Neural cell (in vitro differentiated cells): Measurements from ENCODE around the gene ST3GAL4.

Experiments
- MXI1 ChIP-seq: fragments of 450-650 bp; conservative IDR thresholded peaks from 2 replicates; pipeline ENCODE4 v1.6.1; 2014; ENCODE audit warnings: antibody characterized with exemption, mild to moderate bottlenecking; ENCODE audit not compliant: poor library complexity, severe bottlenecking
- POLR2AphosphoS5 ChIP-seq: IDR thresholded peaks from 2 replicates; pipeline ENCODE4 v1.6.1; 2012
- TAF1 ChIP-seq: IDR thresholded peaks from 2 replicates; pipeline ENCODE4 v1.6.1; 2012; ENCODE audit warnings: low read depth
- TF ChIP-seq, protein P1 (sequence below): fragments of 450-650 bp; IDR thresholded peaks from 2 replicates; pipeline ENCODE4 v1.5.1; 2014; ENCODE audit warnings: antibody characterized with exemption, mild to moderate bottlenecking, moderate library complexity; ENCODE audit not compliant: poor library complexity, severe bottlenecking

DNA sequence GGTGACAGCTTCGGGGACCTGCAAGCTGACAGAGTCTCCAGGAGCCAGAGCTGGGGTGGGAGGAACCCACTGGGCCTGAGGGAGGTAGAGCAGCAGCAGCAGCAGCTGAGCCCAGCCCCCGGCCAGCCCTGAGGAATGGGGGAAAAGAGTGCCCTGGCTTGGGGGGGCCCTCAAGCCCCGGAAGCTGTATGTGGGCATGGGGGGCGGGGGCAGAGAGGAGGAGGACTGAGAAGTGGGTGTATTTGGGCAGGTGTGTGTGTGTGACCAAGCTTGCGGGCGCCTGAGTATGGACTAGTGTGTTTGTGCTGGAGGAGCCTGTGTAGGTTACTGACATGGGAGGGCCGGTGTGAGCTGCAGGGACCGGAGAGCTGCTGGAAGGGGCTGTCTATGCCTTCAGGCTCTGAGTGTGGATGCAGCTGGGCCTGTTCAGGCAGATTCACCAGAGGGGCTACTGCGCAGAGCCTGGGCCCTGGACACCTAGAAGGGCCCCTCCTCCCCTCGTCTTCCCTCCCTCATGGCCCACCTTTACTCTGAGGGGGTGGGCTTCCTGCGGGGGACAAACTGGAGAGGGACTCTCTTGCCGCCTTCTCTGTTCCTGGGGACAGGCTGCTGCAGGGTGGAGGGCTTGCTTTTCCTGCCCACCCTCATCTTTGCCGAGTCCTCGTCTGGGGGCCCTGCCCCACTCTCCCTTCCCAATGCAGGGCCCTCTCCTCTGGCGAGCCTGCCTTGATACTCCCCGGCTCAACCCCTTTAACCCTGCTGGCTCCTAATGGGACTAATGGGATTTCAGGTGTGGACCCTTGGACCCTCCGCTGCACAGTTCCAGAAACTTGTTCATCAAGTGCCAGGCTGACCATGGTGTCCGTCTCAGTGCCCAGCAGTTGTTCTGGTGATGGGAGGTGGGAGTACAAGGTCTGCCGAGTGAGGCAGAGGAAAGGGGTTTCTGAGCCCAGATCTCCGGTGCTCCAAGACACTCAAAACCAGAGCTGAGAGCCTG, 28.2 kb downstream of the ST3GAL4 start:
- TF ChIP-seq TAF1 (no peak), POLR2AphosphoS5 (no peak), MXI1 (no peak)
- TF ChIP-seq, protein P1, sequence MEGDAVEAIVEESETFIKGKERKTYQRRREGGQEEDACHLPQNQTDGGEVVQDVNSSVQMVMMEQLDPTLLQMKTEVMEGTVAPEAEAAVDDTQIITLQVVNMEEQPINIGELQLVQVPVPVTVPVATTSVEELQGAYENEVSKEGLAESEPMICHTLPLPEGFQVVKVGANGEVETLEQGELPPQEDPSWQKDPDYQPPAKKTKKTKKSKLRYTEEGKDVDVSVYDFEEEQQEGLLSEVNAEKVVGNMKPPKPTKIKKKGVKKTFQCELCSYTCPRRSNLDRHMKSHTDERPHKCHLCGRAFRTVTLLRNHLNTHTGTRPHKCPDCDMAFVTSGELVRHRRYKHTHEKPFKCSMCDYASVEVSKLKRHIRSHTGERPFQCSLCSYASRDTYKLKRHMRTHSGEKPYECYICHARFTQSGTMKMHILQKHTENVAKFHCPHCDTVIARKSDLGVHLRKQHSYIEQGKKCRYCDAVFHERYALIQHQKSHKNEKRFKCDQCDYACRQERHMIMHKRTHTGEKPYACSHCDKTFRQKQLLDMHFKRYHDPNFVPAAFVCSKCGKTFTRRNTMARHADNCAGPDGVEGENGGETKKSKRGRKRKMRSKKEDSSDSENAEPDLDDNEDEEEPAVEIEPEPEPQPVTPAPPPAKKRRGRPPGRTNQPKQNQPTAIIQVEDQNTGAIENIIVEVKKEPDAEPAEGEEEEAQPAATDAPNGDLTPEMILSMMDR: no peak
